GM23338 (cell line): ENCODE measurements around the gene CACUL1. TPM values are rescaled to one million over a fixed set of nuclear protein-coding genes. Genes with fewer than 3 reads are reported as not detected.

Source experiments
- ATAC-seq: fragments of 200-7000 bp; cut with Tn5 transposase; 3 replicates; pipeline ENCODE4 v1.9.1; 2020
- DNase-seq: peaks from one replicate; pipeline ENCODE4 v3.0.0-alpha.2; 2015; ENCODE audit warnings: low spot score
- H2AFZ ChIP-seq: fragments of 200-600 bp; sonication (generic); 2 replicates; pipeline ENCODE4 v1.8.0; 2016; ENCODE audit warnings: antibody characterized with exemption, mild to moderate bottlenecking, moderate library complexity
- H3F3A ChIP-seq: fragments of 200-600 bp; sonication (generic); replicated peaks from 2 replicates; pipeline ENCODE4 v1.8.0; 2017; ENCODE audit warnings: antibody characterized with exemption, mixed run types, low read depth
- H3K27ac ChIP-seq: fragments of 200-600 bp; sonication (generic); 2 replicates; pipeline ENCODE4 v1.6.1; 2016; ENCODE audit warnings: low read depth
- H3K27me3 ChIP-seq: fragments of 200-600 bp; sonication (generic); 2 replicates; pipeline ENCODE4 v1.8.0; 2016; ENCODE audit warnings: mild to moderate bottlenecking, mixed run types, moderate library complexity; ENCODE audit not compliant: insufficient read depth
- H3K36me3 ChIP-seq: fragments of 200-600 bp; sonication (generic); 2 replicates; pipeline ENCODE4 v1.8.0; 2016; ENCODE audit warnings: mild to moderate bottlenecking; ENCODE audit not compliant: insufficient read depth
- H3K4me1 ChIP-seq: fragments of 200-600 bp; sonication (generic); 2 replicates; pipeline ENCODE4 v1.8.0; 2016; ENCODE audit warnings: mild to moderate bottlenecking, moderate library complexity; ENCODE audit not compliant: insufficient read depth
- H3K4me2 ChIP-seq: fragments of 200-600 bp; sonication (generic); 2 replicates; pipeline ENCODE4 v1.7.1; 2017; ENCODE audit warnings: mixed run types
- H3K4me3 ChIP-seq: fragments of 200-600 bp; sonication (generic); 2 replicates; pipeline ENCODE4 v1.6.1; 2016; ENCODE audit warnings: mixed run types
- H3K79me2 ChIP-seq: fragments of 200-600 bp; sonication (generic); replicated peaks from 2 replicates; pipeline ENCODE4 v1.8.0; 2017; ENCODE audit warnings: mild to moderate bottlenecking; ENCODE audit not compliant: insufficient read depth
- H3K9me2 ChIP-seq: fragments of 200-600 bp; sonication (generic); 2 replicates; pipeline ENCODE4 v1.8.0; 2017; ENCODE audit not compliant: insufficient read depth
- H4K20me1 ChIP-seq: fragments of 200-600 bp; sonication (generic); replicated peaks from 2 replicates; pipeline ENCODE4 v1.8.0; 2017; ENCODE audit warnings: mild to moderate bottlenecking; ENCODE audit not compliant: insufficient read depth
- H3K27ac Mint-ChIP-seq: 2 replicates; pipeline ENCODE4 v1.8.0; 2020; ENCODE audit warnings: inconsistent platforms, mild to moderate bottlenecking, moderate library complexity, mixed read lengths
- H3K27me3 Mint-ChIP-seq: 3 replicates; pipeline ENCODE4 v1.8.0; 2022; ENCODE audit warnings: low read depth, mild to moderate bottlenecking, moderate library complexity, mixed read lengths, inconsistent platforms; ENCODE audit not compliant: insufficient read depth, poor library complexity
- H3K36me3 Mint-ChIP-seq: 3 replicates; pipeline ENCODE4 v1.8.0; 2021; ENCODE audit warnings: low read depth, mild to moderate bottlenecking, inconsistent platforms, moderate library complexity, mixed read lengths
- H3K4me1 Mint-ChIP-seq: 3 replicates; pipeline ENCODE4 v1.8.0; 2020; ENCODE audit warnings: mild to moderate bottlenecking, inconsistent platforms, mixed read lengths
- H3K4me3 Mint-ChIP-seq: 3 replicates; pipeline ENCODE4 v1.8.0; 2021; ENCODE audit warnings: moderate library complexity, mild to moderate bottlenecking, inconsistent platforms, mixed read lengths
- H3K9me3 Mint-ChIP-seq: 3 replicates; pipeline ENCODE4 v1.8.0; 2020; ENCODE audit warnings: moderate library complexity, mild to moderate bottlenecking, inconsistent platforms, mixed read lengths
- CREB1 ChIP-seq: fragments of 250-450 bp; sonication (Bioruptor Pico); IDR thresholded peaks from 2 replicates; pipeline ENCODE4 v1.5.0; 2020; ENCODE audit warnings: low read depth, mild to moderate bottlenecking, moderate library complexity
- CTCF ChIP-seq, 2 experiments: fragments of 200-600 bp in 1 of 2; sonication (generic) in 1 of 2; conservative IDR thresholded peaks; 2 replicates each; pipeline versions ENCODE4 v1.5.1 to v1.6.1; 2016 to 2017; ENCODE audit warnings: antibody characterized with exemption in 2 of 2, low read depth in 2 of 2, mild to moderate bottlenecking in 2 of 2, moderate library complexity in 1 of 2
- EZH2 ChIP-seq: fragments of 200-600 bp; sonication (generic); IDR thresholded peaks from one replicate; pipeline ENCODE4 v1.8.0; 2017; ENCODE audit warnings: antibody characterized with exemption, mild to moderate bottlenecking, low read depth; ENCODE audit not compliant: unreplicated experiment
- EZH2phosphoT487 ChIP-seq: fragments of 200-600 bp; sonication (generic); IDR thresholded peaks from one replicate; pipeline ENCODE4 v1.8.1; 2018; ENCODE audit warnings: antibody characterized with exemption; ENCODE audit not compliant: unreplicated experiment
- JUNB ChIP-seq: IDR thresholded peaks from one replicate; pipeline ENCODE4 v1.6.1; 2016; ENCODE audit warnings: antibody characterized with exemption; ENCODE audit not compliant: unreplicated experiment
- NANOG ChIP-seq: IDR thresholded peaks from 2 replicates; pipeline ENCODE4 v1.6.1; 2016; ENCODE audit warnings: antibody characterized with exemption, borderline replicate concordance
- POLR2AphosphoS5 ChIP-seq: IDR thresholded peaks from 2 replicates; pipeline ENCODE4 v1.6.1; 2016; ENCODE audit warnings: antibody characterized with exemption, low read depth
- STAT1 ChIP-seq: IDR thresholded peaks from one replicate; pipeline ENCODE4 v1.6.1; 2016; ENCODE audit warnings: antibody characterized with exemption; ENCODE audit not compliant: unreplicated experiment
- ZNF114 ChIP-seq: fragments of 250-450 bp; sonication (Bioruptor Pico); IDR thresholded peaks from 2 replicates; pipeline ENCODE4 v1.5.0; 2020; ENCODE audit warnings: mild to moderate bottlenecking, moderate library complexity
- ZNF331 ChIP-seq: fragments of 250-450 bp; sonication (Bioruptor Pico); IDR thresholded peaks from 2 replicates; pipeline ENCODE4 v1.5.0; 2020; ENCODE audit warnings: low read depth, mild to moderate bottlenecking, moderate library complexity
- ZNF462 ChIP-seq: fragments of 250-450 bp; sonication (Bioruptor Pico); IDR thresholded peaks from 2 replicates; pipeline ENCODE4 v1.5.0; 2020; ENCODE audit warnings: mild to moderate bottlenecking, moderate library complexity
- polyA plus RNA-seq: library from polyadenylated mRNA; unstranded; fragments of >200 nt; fragmentation: Nextera tagmentation; extraction: Ambion mirVana; gene quantifications from 2 replicates; pipeline ENCODE4 v1.2.1, GENCODE V29; 2016
- total RNA-seq: library from RNA; depleted of rRNA; stranded (reverse); fragments of >200 nt; shearing (Covaris generic); gene quantifications from 2 replicates; pipeline ENCODE4 v1.2.3, GENCODE V29; 2014
- TF ChIP-seq, protein P1 (sequence below): IDR thresholded peaks from 2 replicates; pipeline ENCODE4 v1.6.1; 2016; ENCODE audit warnings: antibody characterized with exemption
- TF ChIP-seq, protein P2 (sequence below): IDR thresholded peaks from one replicate; pipeline ENCODE4 v1.6.1; 2018; ENCODE audit warnings: antibody characterized with exemption; ENCODE audit not compliant: unreplicated experiment

Gene CACUL1
- total and polyA plus RNA-seq, 2 experiments from 2014 or later = 46.4 to 59.4 TPM

DNA sequence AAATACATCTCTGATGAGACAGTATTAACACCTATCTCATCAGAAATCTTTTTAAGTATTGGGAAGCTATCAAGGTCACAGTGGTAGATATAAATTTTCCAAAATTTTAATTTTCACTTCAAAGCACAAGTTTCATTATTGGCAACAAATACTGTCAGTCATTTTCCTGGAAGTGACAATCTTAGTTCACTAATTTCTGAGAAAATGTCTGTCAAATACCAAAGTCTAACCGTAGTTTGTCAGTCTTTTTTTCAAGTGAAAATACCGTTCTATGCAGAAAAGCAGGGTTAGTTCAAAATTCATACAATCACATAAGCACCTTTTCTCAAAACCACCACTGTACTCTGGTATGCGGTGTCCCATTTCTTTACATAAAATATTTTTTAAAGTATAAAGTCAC lies 40.4 kb downstream of the CACUL1 start:
- no peaks in the 10 kb centered on the region for H3K9me2 ChIP-seq
- peaks cover 51% of the 10 kb centered on the region for H3K79me2 ChIP-seq
- H2AFZ ChIP-seq = no peak overlapping the region
- no peak overlapping the region for H3K4me2 ChIP-seq
- ATAC-seq = no peak
- no peak overlapping the region for H3K4me3 Mint-ChIP-seq
- H3K27me3 Mint-ChIP-seq = no peaks in the 10 kb centered on the region
- H3K4me3 ChIP-seq = no peak overlapping the region
- no peak for DNase-seq
- no peaks in the 10 kb centered on the region for H3K9me3 Mint-ChIP-seq
- H3K36me3 ChIP-seq = no peaks in the 10 kb centered on the region
- H3K27ac ChIP-seq = no peak overlapping the region
- H3K27me3 ChIP-seq = no peaks in the 10 kb centered on the region
- no peak for TF ChIP-seq ZNF462
- TF ChIP-seq, protein P1, sequence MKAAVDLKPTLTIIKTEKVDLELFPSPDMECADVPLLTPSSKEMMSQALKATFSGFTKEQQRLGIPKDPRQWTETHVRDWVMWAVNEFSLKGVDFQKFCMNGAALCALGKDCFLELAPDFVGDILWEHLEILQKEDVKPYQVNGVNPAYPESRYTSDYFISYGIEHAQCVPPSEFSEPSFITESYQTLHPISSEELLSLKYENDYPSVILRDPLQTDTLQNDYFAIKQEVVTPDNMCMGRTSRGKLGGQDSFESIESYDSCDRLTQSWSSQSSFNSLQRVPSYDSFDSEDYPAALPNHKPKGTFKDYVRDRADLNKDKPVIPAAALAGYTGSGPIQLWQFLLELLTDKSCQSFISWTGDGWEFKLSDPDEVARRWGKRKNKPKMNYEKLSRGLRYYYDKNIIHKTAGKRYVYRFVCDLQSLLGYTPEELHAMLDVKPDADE = no peak
- no peak for TF ChIP-seq ZNF114 (CRISPR knock-in tag)
- TF ChIP-seq STAT1 = no peak
- no peak for TF ChIP-seq JUNB
- TF ChIP-seq POLR2AphosphoS5 = no peak
- TF ChIP-seq ZNF331 (CRISPR knock-in tag) = no peak
- TF ChIP-seq EZH2 = no peak
- TF ChIP-seq, protein P2, sequence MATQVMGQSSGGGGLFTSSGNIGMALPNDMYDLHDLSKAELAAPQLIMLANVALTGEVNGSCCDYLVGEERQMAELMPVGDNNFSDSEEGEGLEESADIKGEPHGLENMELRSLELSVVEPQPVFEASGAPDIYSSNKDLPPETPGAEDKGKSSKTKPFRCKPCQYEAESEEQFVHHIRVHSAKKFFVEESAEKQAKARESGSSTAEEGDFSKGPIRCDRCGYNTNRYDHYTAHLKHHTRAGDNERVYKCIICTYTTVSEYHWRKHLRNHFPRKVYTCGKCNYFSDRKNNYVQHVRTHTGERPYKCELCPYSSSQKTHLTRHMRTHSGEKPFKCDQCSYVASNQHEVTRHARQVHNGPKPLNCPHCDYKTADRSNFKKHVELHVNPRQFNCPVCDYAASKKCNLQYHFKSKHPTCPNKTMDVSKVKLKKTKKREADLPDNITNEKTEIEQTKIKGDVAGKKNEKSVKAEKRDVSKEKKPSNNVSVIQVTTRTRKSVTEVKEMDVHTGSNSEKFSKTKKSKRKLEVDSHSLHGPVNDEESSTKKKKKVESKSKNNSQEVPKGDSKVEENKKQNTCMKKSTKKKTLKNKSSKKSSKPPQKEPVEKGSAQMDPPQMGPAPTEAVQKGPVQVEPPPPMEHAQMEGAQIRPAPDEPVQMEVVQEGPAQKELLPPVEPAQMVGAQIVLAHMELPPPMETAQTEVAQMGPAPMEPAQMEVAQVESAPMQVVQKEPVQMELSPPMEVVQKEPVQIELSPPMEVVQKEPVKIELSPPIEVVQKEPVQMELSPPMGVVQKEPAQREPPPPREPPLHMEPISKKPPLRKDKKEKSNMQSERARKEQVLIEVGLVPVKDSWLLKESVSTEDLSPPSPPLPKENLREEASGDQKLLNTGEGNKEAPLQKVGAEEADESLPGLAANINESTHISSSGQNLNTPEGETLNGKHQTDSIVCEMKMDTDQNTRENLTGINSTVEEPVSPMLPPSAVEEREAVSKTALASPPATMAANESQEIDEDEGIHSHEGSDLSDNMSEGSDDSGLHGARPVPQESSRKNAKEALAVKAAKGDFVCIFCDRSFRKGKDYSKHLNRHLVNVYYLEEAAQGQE = no peak
- TF ChIP-seq NANOG = no peak
- TF ChIP-seq CREB1 (CRISPR knock-in tag) = no peak
- no peak for TF ChIP-seq EZH2phosphoT487
- no peak for TF ChIP-seq CTCF (conservative IDR thresholded peaks at IDR 0.05; ENCODE audit: low read depth in 2 of 2)
- peaks cover 8% of the 10 kb centered on the region; the same call in 2 of the 3 replicates for H3K36me3 Mint-ChIP-seq
- no peaks in the 10 kb centered on the region for H3K4me1 Mint-ChIP-seq
- no peaks in the 10 kb centered on the region for H3K4me1 ChIP-seq
- peaks cover 16% of the 10 kb centered on the region for H4K20me1 ChIP-seq
- H3K27ac Mint-ChIP-seq = no peak overlapping the region
- no peaks in the 10 kb centered on the region for H3F3A ChIP-seq
